Endothelial cell of umbilical vein (primary cell): ENCODE results near the gene TEX29. TPM values are rescaled to one million over a fixed set of nuclear protein-coding genes. Genes with fewer than 3 reads are reported as not detected.

Experiments used
- BruUV-seq: library from RNA; stranded (reverse); fragments of 400-500 nt; replicated peaks from 2 replicates; lab custom pipeline; 2021; lab: Mats Ljungman, UMichigan
- CTCF ChIA-PET: fragments of 300-600, 350-600 bp; sonication (Branson Sonifier 250); formaldehyde crosslinking; loops from one replicate; lab custom pipeline; 2021; ENCODE audit warnings: antibody characterized with exemption, inconsistent platforms; lab: Charles Lee
- POLR2A ChIA-PET: fragments of 300-600, 350-600 bp; sonication (Branson Sonifier 250); formaldehyde crosslinking; loops from one replicate; lab custom pipeline; 2021; ENCODE audit warnings: antibody characterized with exemption, inconsistent platforms; lab: Charles Lee
- DNase-seq: peaks from one replicate; pipeline ENCODE4 v3.0.0-alpha.2; 2011; ENCODE audit warnings: low read depth, low spot score
- FAIRE-seq: peaks from 2 replicates; lab custom pipeline; 2011; peaks lifted over from hg19 to GRCh38; lab: Jason Lieb, UNC
- H2AFZ ChIP-seq: 2 replicates; pipeline ENCODE4 v1.6.0; 2012; ENCODE audit warnings: low read depth, low read length, control low read depth, inconsistent platforms
- H3K27ac ChIP-seq: 2 replicates; pipeline ENCODE4 v1.5.1; 2011; ENCODE audit warnings: low read depth, mild to moderate bottlenecking, control low read depth, low read length, moderate library complexity; ENCODE audit not compliant: insufficient read depth
- H3K27me3 ChIP-seq, 2 experiments: 2 replicates each; pipeline versions ENCODE4 v1.6.0 to v1.6.1; 2011; ENCODE audit warnings: low read length in 2 of 2, mixed read lengths in 1 of 2; ENCODE audit not compliant: control insufficient read depth in 2 of 2, insufficient read depth in 2 of 2
- H3K36me3 ChIP-seq, 2 experiments: 2 replicates in 1 of 2; 3 replicates in 1 of 2; pipeline ENCODE4 v1.5.1; 2011; ENCODE audit warnings: low read length in 2 of 2, mild to moderate bottlenecking in 1 of 2, moderate library complexity in 1 of 2; ENCODE audit not compliant: control insufficient read depth in 2 of 2, insufficient read depth in 2 of 2; ENCODE audit errors: extremely low read depth in 1 of 2
- H3K4me1 ChIP-seq: 3 replicates; pipeline ENCODE4 v1.5.1; 2011; ENCODE audit warnings: mild to moderate bottlenecking, low read length; ENCODE audit not compliant: control insufficient read depth, insufficient read depth; ENCODE audit errors: extremely low read depth
- H3K4me2 ChIP-seq: 2 replicates; pipeline ENCODE4 v1.6.1; 2011; ENCODE audit warnings: low read length, control low read depth, mixed read lengths; ENCODE audit not compliant: insufficient read depth
- H3K4me3 ChIP-seq, 3 experiments: fragments of 200-600 bp in 1 of 3; sonication (generic), shearing (Covaris generic) in 1 of 3; replicated peaks in 1 of 3; 2 replicates each; pipeline ENCODE4 v1.5.1; 2011 to 2016; ENCODE audit warnings: control low read depth in 3 of 3, low read length in 3 of 3, mild to moderate bottlenecking in 2 of 3, inconsistent platforms in 1 of 3, low read depth in 1 of 3, moderate library complexity in 1 of 3; ENCODE audit not compliant: insufficient read depth in 1 of 3
- H3K79me2 ChIP-seq: 2 replicates; pipeline ENCODE4 v1.6.0; 2012; ENCODE audit warnings: low read length, inconsistent platforms; ENCODE audit not compliant: control insufficient read depth, insufficient read depth
- H3K9ac ChIP-seq: replicated peaks from 2 replicates; pipeline ENCODE3; 2011; ENCODE audit warnings: low read length, control low read depth; ENCODE audit not compliant: insufficient read depth; ENCODE audit errors: extremely low read depth
- H3K9me1 ChIP-seq: replicated peaks from 3 replicates; pipeline ENCODE4 v1.6.0; 2011; ENCODE audit warnings: mild to moderate bottlenecking, low read length; ENCODE audit not compliant: control insufficient read depth, insufficient read depth; ENCODE audit errors: extremely low read depth
- H3K9me3 ChIP-seq: replicated peaks from 2 replicates; pipeline ENCODE4 v1.5.1; 2012; ENCODE audit warnings: low read length, inconsistent platforms; ENCODE audit not compliant: control insufficient read depth, insufficient read depth
- H4K20me1 ChIP-seq: replicated peaks from 2 replicates; pipeline ENCODE3; 2011; ENCODE audit warnings: mild to moderate bottlenecking, low read length; ENCODE audit not compliant: control insufficient read depth, insufficient read depth; ENCODE audit errors: extremely low read depth
- EZH2 ChIP-seq: IDR thresholded peaks from 2 replicates; pipeline ENCODE4 v1.6.1; 2012; ENCODE audit warnings: borderline replicate concordance, low read depth, mild to moderate bottlenecking, moderate library complexity, low read length, inconsistent platforms; ENCODE audit not compliant: severe bottlenecking
- FOS ChIP-seq: IDR thresholded peaks from 2 replicates; pipeline ENCODE4 v1.6.1; 2011; ENCODE audit warnings: mild to moderate bottlenecking, low read length, moderate library complexity, borderline replicate concordance; ENCODE audit not compliant: insufficient read depth
- GATA2 ChIP-seq: IDR thresholded peaks from 2 replicates; pipeline ENCODE4 v1.7.0; 2011; ENCODE audit warnings: low read depth, mild to moderate bottlenecking, moderate library complexity, mixed read lengths, low read length; ENCODE audit not compliant: insufficient read length, insufficient read depth
- JUN ChIP-seq: IDR thresholded peaks from 2 replicates; pipeline ENCODE4 v1.6.1; 2011; ENCODE audit warnings: borderline replicate concordance, low read depth; ENCODE audit not compliant: insufficient read length, insufficient read depth
- MYC ChIP-seq: IDR thresholded peaks from one replicate; pipeline ENCODE4 v1.6.1; 2011; ENCODE audit warnings: mild to moderate bottlenecking, low read depth, low read length
- POLR2A ChIP-seq: IDR thresholded peaks from 2 replicates; pipeline ENCODE4 v1.6.1; 2012; ENCODE audit warnings: low read depth, mild to moderate bottlenecking, control low read depth, low read length
- POLR2AphosphoS5 ChIP-seq: IDR thresholded peaks from 2 replicates; pipeline ENCODE4 v1.6.1; 2012; ENCODE audit warnings: low read depth, mild to moderate bottlenecking, control low read depth, low read length, moderate library complexity; ENCODE audit not compliant: insufficient read depth
- dilution Hi-C: fragments of 300-500 bp; cut with MboI; formaldehyde crosslinking; loops from one replicate; pipeline ENCODE4 v1.15.0; 2019; ENCODE audit warnings: low sequenced_read_pairs; ENCODE audit not compliant: extremely low pct_ligation_motif_present
- intact Hi-C: fragments of 100-400 bp; cut with micrococcal nuclease; formaldehyde crosslinking; loops from one replicate; pipeline ENCODE4 v1.10.0; 2022
- polyA plus RNA-seq, 4 experiments: library from polyadenylated mRNA; depleted of rRNA in 3 of 4; stranded (reverse) in 3 of 4; unstranded in 1 of 4; fragments of >200 nt; gene quantifications; 2 replicates each; pipeline versions ENCODE4 v1.2.1 to v1.2.3, GENCODE V29; 2011 to 2012; ENCODE audit warnings: missing spikeins in 1 of 4
- total RNA-seq: library from RNA; stranded (reverse); gene quantifications from 2 replicates; pipeline ENCODE4 v1.2.3, GENCODE V29; 2021
- TF ChIP-seq, protein P1 (sequence below): IDR thresholded peaks from 2 replicates; pipeline ENCODE4 v1.6.1; 2011; ENCODE audit not compliant: insufficient read depth, insufficient read length
- TF ChIP-seq, protein P2 (sequence below), 2 donors: IDR thresholded peaks; 1 replicate in 1 of 2; 2 replicates in 1 of 2; pipeline ENCODE4 v1.5.1; 2011; ENCODE audit warnings: low read length in 2 of 2, mild to moderate bottlenecking in 2 of 2, moderate library complexity in 2 of 2, control low read depth in 1 of 2, inconsistent platforms in 1 of 2, low read depth in 1 of 2; ENCODE audit not compliant: insufficient read depth in 1 of 2; ENCODE audit errors: extremely low read depth in 1 of 2

TEX29 gene
- total and polyA plus RNA-seq, 2 donors (not counting 3 experiments of a cell fraction or from before 2014, with no cell fraction given) = 0.44 TPM; not detected in 1

DNA sequence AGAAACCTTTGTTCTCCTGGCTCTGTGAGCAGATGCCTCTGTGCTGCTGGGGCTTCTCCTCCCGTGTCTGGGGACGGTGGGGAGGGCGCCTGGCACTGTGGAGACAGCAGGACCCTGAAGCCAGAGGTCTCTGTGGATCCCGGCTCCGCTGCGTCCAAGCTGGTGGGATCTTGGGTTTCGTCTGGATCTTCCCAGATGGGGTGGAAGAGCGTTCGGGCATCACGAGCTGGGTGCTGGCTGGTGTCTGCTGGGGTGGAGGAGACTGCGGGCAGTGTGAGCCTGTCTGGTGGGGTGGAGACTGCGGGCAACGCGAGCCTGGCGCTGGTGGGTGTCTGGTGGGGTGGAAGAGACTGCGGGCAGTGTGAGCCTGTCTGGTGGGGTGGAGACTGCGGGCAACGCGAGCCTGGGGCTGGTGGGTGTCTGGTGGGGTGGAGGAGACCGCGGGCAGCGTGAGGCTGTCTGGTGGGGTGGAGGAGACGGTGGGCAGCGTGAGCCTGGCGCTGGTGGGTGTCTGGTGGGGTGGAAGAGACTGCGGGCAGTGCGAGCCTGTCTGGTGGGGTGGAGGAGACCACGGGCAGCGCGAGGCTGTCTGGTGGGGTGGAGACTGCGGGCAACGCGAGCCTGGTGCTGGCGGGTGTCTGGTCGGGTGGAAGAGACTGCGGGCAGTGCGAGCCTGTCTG lies 5.6 kb downstream of the TEX29 start:
- FAIRE-seq (no peak), DNase-seq (no peak)
- dilution Hi-C loops (no loop called here), intact Hi-C loops (no loop called here)
- Histone ChIP-seq H3K9ac (no peak overlapping the region), H3K27me3 (no peaks in the 10 kb centered on the region), H3K4me3 (no peak overlapping the region), H3K27ac (no peak overlapping the region), H3K9me1 (no peaks in the 10 kb centered on the region), H2AFZ (no peak overlapping the region), H4K20me1 (no peaks in the 10 kb centered on the region), H3K36me3 (no peaks in the 10 kb centered on the region), H3K9me3 (no peaks in the 10 kb centered on the region), H3K4me1 (no peaks in the 10 kb centered on the region), H3K4me2 (no peak overlapping the region), H3K79me2 (no peaks in the 10 kb centered on the region)
- BruUV-seq = no TSS peak
- TF ChIP-seq POLR2AphosphoS5 = no peak
- no peak for TF ChIP-seq MYC
- TF ChIP-seq JUN = no peak
- TF ChIP-seq EZH2 = no peak
- TF ChIP-seq GATA2 = no peak
- TF ChIP-seq, protein P1, sequence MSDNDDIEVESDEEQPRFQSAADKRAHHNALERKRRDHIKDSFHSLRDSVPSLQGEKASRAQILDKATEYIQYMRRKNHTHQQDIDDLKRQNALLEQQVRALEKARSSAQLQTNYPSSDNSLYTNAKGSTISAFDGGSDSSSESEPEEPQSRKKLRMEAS = no peak
- TF ChIP-seq FOS = no peak
- no peak for TF ChIP-seq POLR2A
- TF ChIP-seq, protein P2, sequence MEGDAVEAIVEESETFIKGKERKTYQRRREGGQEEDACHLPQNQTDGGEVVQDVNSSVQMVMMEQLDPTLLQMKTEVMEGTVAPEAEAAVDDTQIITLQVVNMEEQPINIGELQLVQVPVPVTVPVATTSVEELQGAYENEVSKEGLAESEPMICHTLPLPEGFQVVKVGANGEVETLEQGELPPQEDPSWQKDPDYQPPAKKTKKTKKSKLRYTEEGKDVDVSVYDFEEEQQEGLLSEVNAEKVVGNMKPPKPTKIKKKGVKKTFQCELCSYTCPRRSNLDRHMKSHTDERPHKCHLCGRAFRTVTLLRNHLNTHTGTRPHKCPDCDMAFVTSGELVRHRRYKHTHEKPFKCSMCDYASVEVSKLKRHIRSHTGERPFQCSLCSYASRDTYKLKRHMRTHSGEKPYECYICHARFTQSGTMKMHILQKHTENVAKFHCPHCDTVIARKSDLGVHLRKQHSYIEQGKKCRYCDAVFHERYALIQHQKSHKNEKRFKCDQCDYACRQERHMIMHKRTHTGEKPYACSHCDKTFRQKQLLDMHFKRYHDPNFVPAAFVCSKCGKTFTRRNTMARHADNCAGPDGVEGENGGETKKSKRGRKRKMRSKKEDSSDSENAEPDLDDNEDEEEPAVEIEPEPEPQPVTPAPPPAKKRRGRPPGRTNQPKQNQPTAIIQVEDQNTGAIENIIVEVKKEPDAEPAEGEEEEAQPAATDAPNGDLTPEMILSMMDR (IDR thresholded peaks at IDR 0.05; ENCODE audit: extremely low read depth in 1 of 2, insufficient read depth in 1 of 2, low read depth in 1 of 2, low read length in 2 of 2) = no peak
- POLR2A ChIA-PET = no interaction called here
- CTCF ChIA-PET = no interaction called here
